IMR-90 (cell line): ENCODE results near the gene CELA2B.

Source experiments
- CHD1 ChIP-seq: IDR thresholded peaks from 2 replicates; pipeline ENCODE4 v1.6.1; 2012; ENCODE audit warnings: low read depth, low read length, improper control_type of control experiment
- CTCF ChIP-seq: conservative IDR thresholded peaks from 2 replicates; pipeline ENCODE4 v1.5.1; 2012; ENCODE audit warnings: mild to moderate bottlenecking, low read depth, low read length, improper control_type of control experiment
- POLR2A ChIP-seq: IDR thresholded peaks from 2 replicates; pipeline ENCODE4 v1.6.1; 2012; ENCODE audit warnings: mild to moderate bottlenecking, low read depth, low read length
- USF2 ChIP-seq: fragments of 150-350 bp; IDR thresholded peaks from 2 replicates; pipeline ENCODE4 v1.6.1; 2017; ENCODE audit warnings: mild to moderate bottlenecking, antibody characterized with exemption, low read length, low read depth

- TF ChIP-seq POLR2A: no peak
- TF ChIP-seq CTCF: no peak
- TF ChIP-seq CHD1: no peak
- no peak for TF ChIP-seq USF2
Observed at GRCh38 chr1:15445390-15446122, 30.3 kb upstream of the CELA2B start.
